Epithelial cell of proximal tubule (primary cell): ENCODE measurements around the gene SLC25A26. TPM values are rescaled to one million over a fixed set of nuclear protein-coding genes. Genes with fewer than 3 reads are reported as not detected.

Experiments
- DNase-seq: peaks from one replicate; pipeline ENCODE4 v3.0.0-alpha.2; 2011; ENCODE audit warnings: low read depth
- H3K4me3 ChIP-seq: 2 replicates; pipeline ENCODE4 v1.5.1; 2011; ENCODE audit warnings: low read depth, mild to moderate bottlenecking, low read length
- total RNA-seq: library from RNA; depleted of rRNA; stranded (reverse); fragments of >200 nt; gene quantifications from 2 replicates; pipeline ENCODE4 v1.2.3, GENCODE V29; 2015
- TF ChIP-seq, protein P1 (sequence below): conservative IDR thresholded peaks from 2 replicates; pipeline ENCODE4 v1.5.1; 2012; ENCODE audit warnings: low read depth, mild to moderate bottlenecking, low read length

The SLC25A26 gene
- total RNA-seq, 1 donor from 2014 or later: 16.2 TPM

DNA sequence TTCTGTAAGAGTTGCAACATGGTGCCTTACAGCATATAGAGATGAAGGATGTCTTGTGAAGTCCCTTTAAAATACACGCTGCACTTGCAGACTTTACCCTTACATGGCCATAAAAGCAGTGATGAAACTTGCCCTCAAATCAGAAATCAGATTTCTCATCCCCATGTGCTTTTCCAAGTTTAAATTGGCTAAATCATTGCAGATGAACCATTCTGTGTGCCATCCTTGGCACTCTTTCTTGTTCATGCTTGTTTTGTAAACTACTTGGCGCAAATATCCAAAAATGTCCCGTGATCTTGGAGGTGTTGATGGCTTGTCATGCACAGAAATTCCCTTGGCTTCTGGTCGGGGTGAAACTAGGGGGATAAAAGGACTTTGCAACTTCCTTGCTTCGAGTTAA is 144.3 kb downstream of the SLC25A26 start:
- no peak overlapping the region for H3K4me3 ChIP-seq
- TF ChIP-seq, protein P1, sequence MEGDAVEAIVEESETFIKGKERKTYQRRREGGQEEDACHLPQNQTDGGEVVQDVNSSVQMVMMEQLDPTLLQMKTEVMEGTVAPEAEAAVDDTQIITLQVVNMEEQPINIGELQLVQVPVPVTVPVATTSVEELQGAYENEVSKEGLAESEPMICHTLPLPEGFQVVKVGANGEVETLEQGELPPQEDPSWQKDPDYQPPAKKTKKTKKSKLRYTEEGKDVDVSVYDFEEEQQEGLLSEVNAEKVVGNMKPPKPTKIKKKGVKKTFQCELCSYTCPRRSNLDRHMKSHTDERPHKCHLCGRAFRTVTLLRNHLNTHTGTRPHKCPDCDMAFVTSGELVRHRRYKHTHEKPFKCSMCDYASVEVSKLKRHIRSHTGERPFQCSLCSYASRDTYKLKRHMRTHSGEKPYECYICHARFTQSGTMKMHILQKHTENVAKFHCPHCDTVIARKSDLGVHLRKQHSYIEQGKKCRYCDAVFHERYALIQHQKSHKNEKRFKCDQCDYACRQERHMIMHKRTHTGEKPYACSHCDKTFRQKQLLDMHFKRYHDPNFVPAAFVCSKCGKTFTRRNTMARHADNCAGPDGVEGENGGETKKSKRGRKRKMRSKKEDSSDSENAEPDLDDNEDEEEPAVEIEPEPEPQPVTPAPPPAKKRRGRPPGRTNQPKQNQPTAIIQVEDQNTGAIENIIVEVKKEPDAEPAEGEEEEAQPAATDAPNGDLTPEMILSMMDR: no peak
- no peak for DNase-seq

- DNase-seq: no peak
- H3K4me3 ChIP-seq: no peak overlapping the region
- TF ChIP-seq, protein P1: no peak
Measured at GRCh38 chr3:66366747-66367146, 145.9 kb downstream of the SLC25A26 start.

GRCh38 chr3:66367979-66368378 is 147.2 kb downstream of the SLC25A26 start:
- H3K4me3 ChIP-seq: no peak overlapping the region
- DNase-seq: no peak
- TF ChIP-seq, protein P1: no peak

DNA sequence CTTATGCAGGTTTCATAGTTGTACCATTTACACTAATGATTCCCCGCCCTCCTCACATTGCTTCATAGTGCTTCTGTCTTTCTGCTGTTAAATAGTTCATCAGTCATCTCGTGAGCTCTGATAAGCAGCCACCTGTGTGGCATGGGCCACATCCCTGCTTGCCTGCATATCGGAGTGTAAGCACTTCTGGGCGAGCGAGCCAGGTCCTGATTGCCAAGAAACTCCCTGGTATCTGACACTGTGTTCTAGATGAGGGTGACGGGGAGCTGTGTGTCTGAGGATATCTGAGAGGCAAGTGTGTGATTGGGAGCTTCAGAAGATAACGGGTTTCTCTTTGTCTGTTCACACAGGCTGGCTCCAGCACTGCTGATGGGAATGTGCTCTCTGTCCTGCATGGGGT is 149.4 kb downstream of the SLC25A26 start:
- no peak for DNase-seq
- H3K4me3 ChIP-seq: no peak overlapping the region
- TF ChIP-seq, protein P1: no peak

- DNase-seq: no peak
- no peak overlapping the region for H3K4me3 ChIP-seq
- TF ChIP-seq, protein P1: no peak
Measured at GRCh38 chr3:66371432-66371831, 150.6 kb downstream of the SLC25A26 start.

GRCh38 chr3:66372681-66373350 is 152.0 kb downstream of the SLC25A26 start:
- TF ChIP-seq, protein P1: peak; percentile 32
- DNase-seq: no peak
- no peak overlapping the region for H3K4me3 ChIP-seq

DNA sequence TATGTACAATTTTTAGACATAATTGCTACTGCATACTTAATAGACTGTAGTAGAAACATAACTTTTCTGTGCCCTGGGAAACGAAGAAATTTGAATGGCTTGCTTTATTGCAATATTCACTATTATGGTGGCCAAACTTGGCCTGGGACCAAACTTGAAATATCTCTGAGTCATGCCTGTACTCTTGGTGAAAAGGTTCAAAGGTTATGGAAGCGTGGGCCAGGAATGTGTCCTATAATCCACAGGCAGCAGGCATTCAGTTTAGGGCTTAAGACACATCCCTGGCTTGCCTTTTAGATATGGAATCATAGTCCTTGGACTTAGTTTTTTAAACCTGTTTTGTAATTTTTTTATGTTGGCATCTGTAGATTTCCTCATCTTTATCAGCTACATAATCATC is 155.8 kb downstream of the SLC25A26 start:
- TF ChIP-seq, protein P1: no peak
- no peak overlapping the region for H3K4me3 ChIP-seq
- DNase-seq: peak; percentile 18
